ENCODE measurements around the gene LENG1. TPM values are rescaled to one million over a fixed set of nuclear protein-coding genes. Genes with fewer than 3 reads are reported as not detected.

The LENG1 gene
- total and polyA plus RNA-seq, 9 of the 15 experiments (the other 6 are each of a cell fraction or from before 2014, with no cell fraction given), result 0.30 to 10.5 (median 4.7) TPM

GRCh38 chr19:54159352-54160181, at the start of gene LENG1 (continued):
- TF ChIP-seq NR2C2 (CRISPR knock-in tag; IDR thresholded peaks at IDR 0.05), result peak; percentile 36; the same call in 1 of the 2 replicates
- TF ChIP-seq NR2C2 (tag; IDR thresholded peaks at IDR 0.05), result no peak; the same call in 1 of the 2 replicates
- peak; percentile 30; the same call in 1 of the 2 replicates for TF ChIP-seq SMAD4 (CRISPR knock-in tag; conservative IDR thresholded peaks at IDR 0.05)
- peak in 1 of 2 experiments; percentile 69; a peak in 2 of 4 replicates for TF ChIP-seq HDAC1 (IDR thresholded peaks at IDR 0.05)
- TF ChIP-seq UBTF (IDR thresholded peaks at IDR 0.05; ENCODE audit: borderline replicate concordance in 1 of 2, low read depth in 2 of 2, low read length in 2 of 2), result no peak
- TF ChIP-seq MXI1 (IDR thresholded peaks at IDR 0.05; ENCODE audit: low read depth, low read length), result peak; percentile 99
- TF ChIP-seq MTA1 (IDR thresholded peaks at IDR 0.05; ENCODE audit: borderline replicate concordance), result peak; percentile 47; the same call in 1 of the 2 replicates
- peak; percentile 96 for TF ChIP-seq EP400 (IDR thresholded peaks at IDR 0.05)
- peak; percentile 77; the same call in 1 of the 2 replicates for TF ChIP-seq MTA3 (IDR thresholded peaks at IDR 0.05; ENCODE audit: borderline replicate concordance)
- no peak for TF ChIP-seq ZBTB8A (IDR thresholded peaks at IDR 0.05; ENCODE audit: partially characterized antibody)
- peak; percentile 51 for TF ChIP-seq NFRKB (IDR thresholded peaks at IDR 0.05; ENCODE audit: low read depth)
- peak in 1 of 2 experiments; percentile 34; a peak in 1 of 4 replicates for TF ChIP-seq NONO (IDR thresholded peaks at IDR 0.05; ENCODE audit: low read depth in 2 of 2, low read length in 1 of 2)
- peak; percentile 73 for TF ChIP-seq HMGN3 (IDR thresholded peaks at IDR 0.05; ENCODE audit: borderline replicate concordance, extremely low read depth, insufficient read length, low read depth, low read length)
- no peak for TF ChIP-seq ZNF699 (CRISPR knock-in tag; IDR thresholded peaks at IDR 0.05; ENCODE audit: insufficient replicate concordance)
- TF ChIP-seq SMARCA5 (IDR thresholded peaks at IDR 0.05), result 0 out of 2 replicates have a peak, but pooled peaks have one; percentile 9
- TF ChIP-seq MECOM (CRISPR knock-in tag; IDR thresholded peaks at IDR 0.05), result 0 out of 2 replicates have a peak, but pooled peaks have one; percentile 19
- no peak for TF ChIP-seq BCLAF1 (IDR thresholded peaks at IDR 0.05; ENCODE audit: borderline replicate concordance in 1 of 2, control insufficient read depth in 1 of 2, low read depth in 2 of 2, low read length in 1 of 2)
- TF ChIP-seq PHF21A (IDR thresholded peaks at IDR 0.05; ENCODE audit: borderline replicate concordance, low read depth), result 0 out of 2 replicates have a peak, but pooled peaks have one; percentile 52

Measured in K562 (cell line).